Measurements from ENCODE around the gene PPARA.

PPARA gene

GRCh38 chr22:46214616-46215015, 64.3 kb downstream of the PPARA start:
- no peak overlapping the region for H3K27ac ChIP-seq
- TF ChIP-seq CTCF (conservative IDR thresholded peaks at IDR 0.05): no peak

- no peak overlapping the region for H3K27ac ChIP-seq
- TF ChIP-seq CTCF (conservative IDR thresholded peaks at IDR 0.05): no peak
Observed at GRCh38 chr22:46219636-46220035, 69.3 kb downstream of the PPARA start.

GRCh38 chr22:46220921-46221320, 70.6 kb downstream of the PPARA start:
- no peak overlapping the region for H3K27ac ChIP-seq
- TF ChIP-seq CTCF (conservative IDR thresholded peaks at IDR 0.05): no peak

- TF ChIP-seq CTCF (conservative IDR thresholded peaks at IDR 0.05): no peak
- no peak overlapping the region for H3K27ac ChIP-seq
Observed at GRCh38 chr22:46224044-46224897, 73.9 kb downstream of the PPARA start.

- no peak for TF ChIP-seq CTCF (conservative IDR thresholded peaks at IDR 0.05)
- no peak overlapping the region for H3K27ac ChIP-seq
Observed at GRCh38 chr22:46224898-46225290, 74.6 kb downstream of the PPARA start.

GRCh38 chr22:46225631-46226030, 75.3 kb downstream of the PPARA start:
- H3K27ac ChIP-seq: no peak overlapping the region
- TF ChIP-seq CTCF (conservative IDR thresholded peaks at IDR 0.05): no peak

- no peak overlapping the region for H3K27ac ChIP-seq
- no peak for TF ChIP-seq CTCF (conservative IDR thresholded peaks at IDR 0.05)
Observed at GRCh38 chr22:46226577-46226976, 76.3 kb downstream of the PPARA start.
